Right lobe of liver (tissue), 4 donors: Measurements from ENCODE around the gene VPS52.

Experiments used
- POLR2A ChIP-seq: fragments of 450-650 bp; IDR thresholded peaks from one replicate; pipeline ENCODE4 v1.6.1; 2017; ENCODE audit warnings: antibody characterized with exemption, mild to moderate bottlenecking
- TF ChIP-seq, protein P1 (sequence below), 4 donors: fragments of 200-600 bp in 3 of 4; fragments of 450-650 bp in 1 of 4; IDR thresholded peaks; one replicate each; pipeline versions ENCODE4 v1.5.1 to v1.8.0; 2016 to 2022; ENCODE audit warnings: antibody characterized with exemption in 4 of 4, mild to moderate bottlenecking in 2 of 4
- donor health status: DM: no; HTN: no; CAD: no.
- donor health status: DM: no; HTN: no; CAD: no.
- donor health status: DM: no; HTN: yes; CAD: no.

DNA sequence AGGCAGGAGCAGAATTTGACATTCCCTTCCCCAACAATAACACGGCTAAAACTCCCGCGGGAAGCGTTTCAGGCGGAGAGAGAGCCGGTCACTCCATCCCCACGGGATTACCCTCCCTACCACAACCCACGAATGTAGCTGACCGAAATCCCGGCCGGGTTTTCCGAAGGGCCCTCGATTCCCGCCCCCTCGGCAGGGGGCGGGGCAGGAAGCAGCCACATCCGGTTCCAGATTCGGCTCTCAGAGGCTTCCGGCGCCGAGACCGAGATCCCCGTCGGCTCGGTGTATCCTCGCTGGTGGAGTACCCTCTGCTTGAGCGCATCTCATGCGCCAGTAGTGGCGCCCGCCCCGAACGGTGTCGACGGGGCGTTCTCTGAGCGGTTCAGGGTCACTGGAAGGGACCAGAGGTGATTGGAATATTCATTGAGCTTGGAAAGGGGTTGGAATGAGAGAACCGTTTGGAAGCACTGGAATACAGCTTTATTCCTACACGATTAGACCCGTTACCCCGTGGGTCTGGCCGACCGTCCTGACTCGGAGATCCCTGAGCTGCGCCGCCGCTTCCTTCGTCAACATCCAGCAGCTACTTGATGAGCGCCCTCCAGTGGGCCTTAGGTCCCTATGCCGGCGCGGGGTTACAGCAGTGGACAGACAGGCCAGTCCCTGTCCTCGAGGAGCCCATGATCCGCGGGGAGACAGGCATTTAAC is 27.7 kb upstream of the VPS52 start:
- TF ChIP-seq, protein P1, sequence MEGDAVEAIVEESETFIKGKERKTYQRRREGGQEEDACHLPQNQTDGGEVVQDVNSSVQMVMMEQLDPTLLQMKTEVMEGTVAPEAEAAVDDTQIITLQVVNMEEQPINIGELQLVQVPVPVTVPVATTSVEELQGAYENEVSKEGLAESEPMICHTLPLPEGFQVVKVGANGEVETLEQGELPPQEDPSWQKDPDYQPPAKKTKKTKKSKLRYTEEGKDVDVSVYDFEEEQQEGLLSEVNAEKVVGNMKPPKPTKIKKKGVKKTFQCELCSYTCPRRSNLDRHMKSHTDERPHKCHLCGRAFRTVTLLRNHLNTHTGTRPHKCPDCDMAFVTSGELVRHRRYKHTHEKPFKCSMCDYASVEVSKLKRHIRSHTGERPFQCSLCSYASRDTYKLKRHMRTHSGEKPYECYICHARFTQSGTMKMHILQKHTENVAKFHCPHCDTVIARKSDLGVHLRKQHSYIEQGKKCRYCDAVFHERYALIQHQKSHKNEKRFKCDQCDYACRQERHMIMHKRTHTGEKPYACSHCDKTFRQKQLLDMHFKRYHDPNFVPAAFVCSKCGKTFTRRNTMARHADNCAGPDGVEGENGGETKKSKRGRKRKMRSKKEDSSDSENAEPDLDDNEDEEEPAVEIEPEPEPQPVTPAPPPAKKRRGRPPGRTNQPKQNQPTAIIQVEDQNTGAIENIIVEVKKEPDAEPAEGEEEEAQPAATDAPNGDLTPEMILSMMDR (IDR thresholded peaks at IDR 0.05): peak; percentile 60 to 81 (median 74)
- TF ChIP-seq POLR2A: peak; percentile 79
